ENCODE data around the gene SRGAP2B.
"Not testable (repeated sequence)": the region's sequence is repeated elsewhere in the genome, so short reads cannot be mapped to it uniquely, and the experiment has no call there.

Gene SRGAP2B

DNA sequence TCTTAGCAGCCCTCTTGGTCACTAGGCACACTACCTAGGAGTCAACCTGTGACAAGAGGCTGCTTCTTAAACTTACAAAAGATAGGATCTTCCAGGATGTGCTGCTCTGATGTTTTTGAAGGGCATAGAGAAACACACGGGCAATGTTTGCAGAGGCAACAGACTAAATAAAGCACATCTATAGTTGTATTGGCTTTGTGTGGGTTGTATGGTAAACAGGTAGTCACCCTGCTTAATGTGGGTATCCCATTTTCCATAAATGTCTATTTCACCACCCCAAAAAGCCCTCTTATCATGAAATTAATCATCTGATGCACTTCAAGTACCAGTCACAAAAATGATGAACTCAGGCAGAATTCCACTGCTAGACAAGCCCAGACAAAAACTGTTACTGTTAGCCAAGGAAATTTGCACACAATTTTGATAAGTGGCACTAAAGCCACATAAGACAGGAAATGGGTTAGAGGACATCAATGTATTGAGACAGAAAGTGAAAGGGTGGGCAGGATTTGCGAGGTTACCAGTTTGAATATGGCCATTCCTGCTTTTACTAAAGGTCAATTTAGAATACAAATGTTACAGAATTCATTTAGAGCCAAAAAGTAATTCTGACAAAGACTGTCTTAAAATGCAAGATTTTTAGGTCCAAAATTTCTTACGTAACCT is 205.5 kb downstream of the SRGAP2B start:
- H3K27ac ChIP-seq, result not testable (repeated sequence)

DNA sequence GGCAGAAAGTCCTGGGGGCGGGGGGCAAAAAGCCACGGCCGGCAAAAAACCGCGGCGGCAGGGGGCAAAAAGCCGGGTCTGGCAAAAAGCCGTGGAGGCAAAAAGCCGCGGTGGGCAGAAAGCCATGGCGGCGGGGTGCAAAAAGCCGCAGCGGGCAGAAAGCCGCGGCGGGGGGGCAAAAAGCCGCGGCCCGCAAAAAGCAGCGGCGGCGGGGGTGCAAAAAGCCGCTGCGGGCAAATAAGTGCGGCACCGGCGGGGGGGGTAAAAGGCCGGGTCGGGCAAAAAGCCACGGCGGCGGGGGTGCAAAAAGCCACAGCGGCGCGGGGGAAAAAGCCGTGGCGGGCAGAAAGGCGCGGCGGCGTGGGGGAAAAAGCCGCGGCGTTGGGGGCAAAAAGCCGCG is 212.1 kb downstream of the SRGAP2B start:
- H3K27ac ChIP-seq, result not testable (repeated sequence)

DNA sequence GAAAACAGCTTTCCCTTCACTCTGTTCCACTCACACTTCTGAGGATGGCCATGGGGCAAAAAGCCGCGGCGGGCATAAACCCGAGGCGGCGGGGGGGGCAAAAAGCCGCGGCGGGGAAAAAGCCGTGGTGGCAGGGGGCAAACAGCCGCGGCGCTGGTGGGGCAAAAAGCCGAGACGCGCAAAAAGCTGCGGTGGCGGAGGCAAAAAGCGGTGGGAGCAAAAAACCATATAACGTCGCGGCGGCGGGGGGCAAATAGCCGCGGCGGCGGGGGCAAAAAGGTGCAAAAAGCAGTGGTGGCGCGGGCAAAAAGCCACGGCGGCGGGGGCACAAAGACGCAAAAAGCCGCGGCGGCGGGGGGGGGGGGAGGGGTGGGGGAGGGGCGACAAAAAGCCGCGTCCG is 212.8 kb downstream of the SRGAP2B start:
- not testable (repeated sequence) for H3K27ac ChIP-seq

DNA sequence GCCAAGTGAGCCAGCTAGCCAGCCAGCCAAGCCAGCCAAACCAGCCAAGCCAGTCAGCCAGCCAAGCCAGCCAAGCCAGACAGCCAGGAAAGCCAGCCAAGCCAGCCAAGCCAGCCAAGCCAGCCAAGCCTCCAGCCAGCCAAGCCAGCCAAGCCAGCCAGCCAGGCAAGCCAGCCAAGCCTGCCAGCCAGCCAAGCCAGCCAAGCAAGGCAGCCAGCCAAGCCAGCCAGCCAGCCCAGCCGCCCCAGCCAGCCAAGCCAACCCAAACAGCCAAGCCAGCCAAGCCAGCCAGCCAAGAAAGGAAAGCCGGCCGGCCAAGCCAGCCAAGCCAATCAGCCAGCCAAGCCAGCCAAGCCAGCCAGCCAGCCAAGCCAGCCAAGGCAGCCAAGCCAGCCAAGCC is 236.5 kb downstream of the SRGAP2B start:
- not testable (repeated sequence) for H3K27ac ChIP-seq

Measured in 22Rv1 (cell line).